ENCODE data around the gene GDF3.

Gene GDF3

DNA sequence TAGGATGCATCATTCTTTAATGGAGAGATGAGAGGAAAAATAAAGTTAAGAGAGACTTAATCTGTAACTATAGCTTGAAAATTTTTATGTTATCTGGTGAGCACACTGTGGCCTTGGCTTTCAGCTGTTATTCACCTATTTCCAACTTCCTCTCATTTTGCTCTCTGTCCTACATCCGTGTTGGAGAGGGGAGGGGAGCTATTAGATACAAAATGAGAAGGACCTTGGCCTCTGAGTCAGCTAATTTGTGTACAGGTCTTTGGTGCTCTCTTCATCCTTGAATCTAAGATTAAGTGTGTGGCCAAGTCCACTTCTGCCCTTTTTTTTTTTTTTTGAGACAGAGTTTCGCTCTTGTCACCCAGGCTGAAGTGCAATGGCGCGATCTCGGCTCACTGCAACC lies 29.0 kb downstream of the GDF3 start:
- Mint-ChIP-seq H3K4me1 (peaks cover 5% of the 10 kb centered on the region), H3K36me3 (ENCODE audit: low read depth) (no peaks in the 10 kb centered on the region), H3K27me3 (ENCODE audit: low read depth, poor library complexity) (peaks cover 4% of the 10 kb centered on the region), H3K27ac (no peak overlapping the region), H3K4me3 (no peak overlapping the region), H3K9me3 (no peaks in the 10 kb centered on the region)
- TF ChIP-seq, protein P1, sequence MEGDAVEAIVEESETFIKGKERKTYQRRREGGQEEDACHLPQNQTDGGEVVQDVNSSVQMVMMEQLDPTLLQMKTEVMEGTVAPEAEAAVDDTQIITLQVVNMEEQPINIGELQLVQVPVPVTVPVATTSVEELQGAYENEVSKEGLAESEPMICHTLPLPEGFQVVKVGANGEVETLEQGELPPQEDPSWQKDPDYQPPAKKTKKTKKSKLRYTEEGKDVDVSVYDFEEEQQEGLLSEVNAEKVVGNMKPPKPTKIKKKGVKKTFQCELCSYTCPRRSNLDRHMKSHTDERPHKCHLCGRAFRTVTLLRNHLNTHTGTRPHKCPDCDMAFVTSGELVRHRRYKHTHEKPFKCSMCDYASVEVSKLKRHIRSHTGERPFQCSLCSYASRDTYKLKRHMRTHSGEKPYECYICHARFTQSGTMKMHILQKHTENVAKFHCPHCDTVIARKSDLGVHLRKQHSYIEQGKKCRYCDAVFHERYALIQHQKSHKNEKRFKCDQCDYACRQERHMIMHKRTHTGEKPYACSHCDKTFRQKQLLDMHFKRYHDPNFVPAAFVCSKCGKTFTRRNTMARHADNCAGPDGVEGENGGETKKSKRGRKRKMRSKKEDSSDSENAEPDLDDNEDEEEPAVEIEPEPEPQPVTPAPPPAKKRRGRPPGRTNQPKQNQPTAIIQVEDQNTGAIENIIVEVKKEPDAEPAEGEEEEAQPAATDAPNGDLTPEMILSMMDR (IDR thresholded peaks at IDR 0.05) = no peak
- no peak for DNase-seq

DNA sequence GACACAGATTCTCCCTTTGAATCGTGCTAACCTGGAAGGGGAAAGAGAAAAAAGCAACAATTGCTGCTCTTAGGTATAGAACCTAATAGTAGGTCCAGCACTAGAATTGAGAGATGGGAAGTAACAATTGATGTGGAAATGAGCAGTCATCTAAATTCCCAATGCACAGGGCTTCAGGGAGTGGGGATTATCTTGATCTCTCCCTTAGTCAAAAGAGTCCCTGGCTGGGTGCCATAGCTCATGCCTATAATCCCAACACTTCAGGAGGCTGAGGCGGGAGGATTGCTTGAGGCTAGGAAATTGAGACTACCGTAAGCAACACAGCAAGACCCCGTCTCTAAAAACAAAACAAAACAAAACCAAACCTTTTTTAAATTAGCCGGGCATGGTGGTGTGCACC lies 33.8 kb downstream of the GDF3 start:
- TF ChIP-seq, protein P1 (IDR thresholded peaks at IDR 0.05) = no peak
- no peaks in the 10 kb centered on the region for H3K9me3 Mint-ChIP-seq
- H3K4me1 Mint-ChIP-seq = peaks cover 5% of the 10 kb centered on the region
- no peak for DNase-seq
- no peaks in the 10 kb centered on the region for H3K36me3 Mint-ChIP-seq (ENCODE audit: low read depth)
- no peak overlapping the region for H3K27ac Mint-ChIP-seq
- H3K4me3 Mint-ChIP-seq = no peak overlapping the region
- H3K27me3 Mint-ChIP-seq (ENCODE audit: low read depth, poor library complexity) = peaks cover 4% of the 10 kb centered on the region

DNA sequence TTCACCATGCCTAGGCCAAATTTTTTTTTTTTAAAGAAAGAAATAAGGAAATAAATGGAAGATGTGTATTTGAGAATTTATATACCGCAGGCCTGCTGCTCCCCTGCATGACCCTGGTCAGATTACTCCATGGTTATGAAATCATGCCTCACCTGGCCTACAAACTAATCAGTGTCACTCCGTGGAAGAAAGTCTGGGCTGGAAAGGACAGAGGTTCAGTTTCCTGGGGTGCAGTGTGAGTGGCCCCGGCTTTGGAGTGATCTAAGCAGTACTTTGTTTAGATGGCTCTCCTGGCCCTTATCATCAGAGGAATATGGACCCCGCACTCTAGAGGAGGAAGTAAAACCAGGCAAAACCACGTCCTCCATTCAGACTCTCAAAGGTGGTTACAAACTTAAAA lies 39.5 kb downstream of the GDF3 start:
- no peaks in the 10 kb centered on the region for H3K4me1 Mint-ChIP-seq
- H3K27me3 Mint-ChIP-seq (ENCODE audit: low read depth, poor library complexity) = peaks cover 4% of the 10 kb centered on the region
- no peak for DNase-seq
- H3K4me3 Mint-ChIP-seq = no peak overlapping the region
- no peaks in the 10 kb centered on the region for H3K9me3 Mint-ChIP-seq
- no peaks in the 10 kb centered on the region for H3K36me3 Mint-ChIP-seq (ENCODE audit: low read depth)
- no peak overlapping the region for H3K27ac Mint-ChIP-seq
- TF ChIP-seq, protein P1 (IDR thresholded peaks at IDR 0.05) = no peak

- Mint-ChIP-seq H3K36me3 (ENCODE audit: low read depth) (no peaks in the 10 kb centered on the region), H3K4me1 (peaks cover 13% of the 10 kb centered on the region), H3K27me3 (ENCODE audit: low read depth, poor library complexity) (no peaks in the 10 kb centered on the region), H3K27ac (no peak overlapping the region), H3K9me3 (no peaks in the 10 kb centered on the region), H3K4me3 (no peak overlapping the region)
- DNase-seq = no peak
- TF ChIP-seq, protein P1 (IDR thresholded peaks at IDR 0.05) = no peak
These were observed 45.5 kb downstream of the GDF3 start for GRCh38 chr12:7650091-7650490.

DNA sequence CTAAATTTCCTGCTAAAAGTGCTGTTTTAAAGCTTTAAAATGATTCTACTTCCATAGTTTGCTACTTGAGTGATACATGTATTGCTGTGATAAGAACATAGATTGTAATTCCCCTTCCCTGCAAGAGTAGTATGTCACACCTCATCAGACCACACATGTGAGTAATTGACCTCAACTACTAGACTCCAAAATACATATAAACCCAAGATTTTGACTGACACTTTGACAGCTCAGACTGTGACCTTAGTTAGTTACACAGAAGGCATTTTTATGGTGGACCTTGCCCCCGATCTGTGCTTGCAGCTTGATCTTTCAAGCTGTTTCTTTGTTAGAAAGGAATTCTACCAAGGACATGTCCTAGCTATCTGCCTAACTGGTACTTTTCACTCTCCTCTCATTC lies 48.5 kb downstream of the GDF3 start:
- no peaks in the 10 kb centered on the region for H3K27me3 Mint-ChIP-seq (ENCODE audit: low read depth, poor library complexity)
- no peaks in the 10 kb centered on the region for H3K9me3 Mint-ChIP-seq
- no peak for DNase-seq
- peaks cover 36% of the 10 kb centered on the region for H3K4me1 Mint-ChIP-seq
- no peak overlapping the region for H3K4me3 Mint-ChIP-seq
- TF ChIP-seq, protein P1 (IDR thresholded peaks at IDR 0.05) = no peak
- H3K36me3 Mint-ChIP-seq (ENCODE audit: low read depth) = no peaks in the 10 kb centered on the region
- no peak overlapping the region for H3K27ac Mint-ChIP-seq

- TF ChIP-seq, protein P1 (IDR thresholded peaks at IDR 0.05) = no peak
- Mint-ChIP-seq H3K36me3 (ENCODE audit: low read depth) (no peaks in the 10 kb centered on the region), H3K4me1 (peaks cover 44% of the 10 kb centered on the region), H3K4me3 (no peak overlapping the region), H3K9me3 (no peaks in the 10 kb centered on the region), H3K27me3 (ENCODE audit: low read depth, poor library complexity) (no peaks in the 10 kb centered on the region), H3K27ac (no peak overlapping the region)
- no peak for DNase-seq
These were observed 49.4 kb downstream of the GDF3 start for GRCh38 chr12:7646178-7646475.
